ENCODE results near the gene UBB. TPM values are rescaled to one million over a fixed set of nuclear protein-coding genes. Genes with fewer than 3 reads are reported as not detected.

UBB gene
- total and polyA plus RNA-seq, 9 of the 15 experiments (the other 6 are each of a cell fraction or from before 2014, with no cell fraction given), result 1,069 to 4,143 (median 1,696) TPM

DNA sequence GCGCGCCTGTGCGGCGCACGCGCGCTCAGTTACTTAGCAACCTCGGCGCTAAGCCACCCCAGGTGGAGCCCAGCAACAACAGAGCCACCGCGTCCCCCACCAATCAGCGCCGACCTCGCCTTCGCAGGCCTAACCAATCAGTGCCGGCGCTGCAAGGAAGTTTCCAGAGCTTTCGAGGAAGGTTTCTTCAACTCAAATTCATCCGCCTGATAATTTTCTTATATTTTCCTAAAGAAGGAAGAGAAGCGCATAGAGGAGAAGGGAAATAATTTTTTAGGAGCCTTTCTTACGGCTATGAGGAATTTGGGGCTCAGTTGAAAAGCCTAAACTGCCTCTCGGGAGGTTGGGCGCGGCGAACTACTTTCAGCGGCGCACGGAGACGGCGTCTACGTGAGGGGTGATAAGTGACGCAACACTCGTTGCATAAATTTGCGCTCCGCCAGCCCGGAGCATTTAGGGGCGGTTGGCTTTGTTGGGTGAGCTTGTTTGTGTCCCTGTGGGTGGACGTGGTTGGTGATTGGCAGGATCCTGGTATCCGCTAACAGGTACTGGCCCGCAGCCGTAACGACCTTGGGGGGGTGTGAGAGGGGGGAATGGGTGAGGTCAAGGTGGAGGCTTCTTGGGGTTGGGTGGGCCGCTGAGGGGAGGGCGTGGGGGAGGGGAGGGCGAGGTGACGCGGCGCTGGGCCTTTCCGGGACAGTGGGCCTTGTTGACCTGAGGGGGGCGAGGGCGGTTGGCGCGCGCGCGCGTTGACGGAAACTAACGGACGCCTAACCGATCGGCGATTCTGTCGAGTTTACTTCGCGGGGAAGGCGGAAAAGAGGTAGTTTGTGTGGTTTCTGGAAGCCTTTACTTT is at the start of gene UBB (continued):
- TF ChIP-seq, protein P1, sequence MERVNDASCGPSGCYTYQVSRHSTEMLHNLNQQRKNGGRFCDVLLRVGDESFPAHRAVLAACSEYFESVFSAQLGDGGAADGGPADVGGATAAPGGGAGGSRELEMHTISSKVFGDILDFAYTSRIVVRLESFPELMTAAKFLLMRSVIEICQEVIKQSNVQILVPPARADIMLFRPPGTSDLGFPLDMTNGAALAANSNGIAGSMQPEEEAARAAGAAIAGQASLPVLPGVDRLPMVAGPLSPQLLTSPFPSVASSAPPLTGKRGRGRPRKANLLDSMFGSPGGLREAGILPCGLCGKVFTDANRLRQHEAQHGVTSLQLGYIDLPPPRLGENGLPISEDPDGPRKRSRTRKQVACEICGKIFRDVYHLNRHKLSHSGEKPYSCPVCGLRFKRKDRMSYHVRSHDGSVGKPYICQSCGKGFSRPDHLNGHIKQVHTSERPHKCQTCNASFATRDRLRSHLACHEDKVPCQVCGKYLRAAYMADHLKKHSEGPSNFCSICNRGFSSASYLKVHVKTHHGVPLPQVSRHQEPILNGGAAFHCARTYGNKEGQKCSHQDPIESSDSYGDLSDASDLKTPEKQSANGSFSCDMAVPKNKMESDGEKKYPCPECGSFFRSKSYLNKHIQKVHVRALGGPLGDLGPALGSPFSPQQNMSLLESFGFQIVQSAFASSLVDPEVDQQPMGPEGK (CRISPR knock-in tag; IDR thresholded peaks at IDR 0.05; ENCODE audit: borderline replicate concordance), result no peak
- TF ChIP-seq ZC3H11A (IDR thresholded peaks at IDR 0.05; ENCODE audit: low read depth, low read length), result no peak
- TF ChIP-seq KAT8 (IDR thresholded peaks at IDR 0.05; ENCODE audit: low read depth), result no peak
- TF ChIP-seq SRSF1 (IDR thresholded peaks at IDR 0.05; ENCODE audit: low read depth, low read length), result no peak
- no peak for TF ChIP-seq FOXP1 (CRISPR knock-in tag; IDR thresholded peaks at IDR 0.05)
- no peak for TF ChIP-seq ZNF354B (CRISPR knock-in tag; IDR thresholded peaks at IDR 0.05)
- TF ChIP-seq, protein P2, sequence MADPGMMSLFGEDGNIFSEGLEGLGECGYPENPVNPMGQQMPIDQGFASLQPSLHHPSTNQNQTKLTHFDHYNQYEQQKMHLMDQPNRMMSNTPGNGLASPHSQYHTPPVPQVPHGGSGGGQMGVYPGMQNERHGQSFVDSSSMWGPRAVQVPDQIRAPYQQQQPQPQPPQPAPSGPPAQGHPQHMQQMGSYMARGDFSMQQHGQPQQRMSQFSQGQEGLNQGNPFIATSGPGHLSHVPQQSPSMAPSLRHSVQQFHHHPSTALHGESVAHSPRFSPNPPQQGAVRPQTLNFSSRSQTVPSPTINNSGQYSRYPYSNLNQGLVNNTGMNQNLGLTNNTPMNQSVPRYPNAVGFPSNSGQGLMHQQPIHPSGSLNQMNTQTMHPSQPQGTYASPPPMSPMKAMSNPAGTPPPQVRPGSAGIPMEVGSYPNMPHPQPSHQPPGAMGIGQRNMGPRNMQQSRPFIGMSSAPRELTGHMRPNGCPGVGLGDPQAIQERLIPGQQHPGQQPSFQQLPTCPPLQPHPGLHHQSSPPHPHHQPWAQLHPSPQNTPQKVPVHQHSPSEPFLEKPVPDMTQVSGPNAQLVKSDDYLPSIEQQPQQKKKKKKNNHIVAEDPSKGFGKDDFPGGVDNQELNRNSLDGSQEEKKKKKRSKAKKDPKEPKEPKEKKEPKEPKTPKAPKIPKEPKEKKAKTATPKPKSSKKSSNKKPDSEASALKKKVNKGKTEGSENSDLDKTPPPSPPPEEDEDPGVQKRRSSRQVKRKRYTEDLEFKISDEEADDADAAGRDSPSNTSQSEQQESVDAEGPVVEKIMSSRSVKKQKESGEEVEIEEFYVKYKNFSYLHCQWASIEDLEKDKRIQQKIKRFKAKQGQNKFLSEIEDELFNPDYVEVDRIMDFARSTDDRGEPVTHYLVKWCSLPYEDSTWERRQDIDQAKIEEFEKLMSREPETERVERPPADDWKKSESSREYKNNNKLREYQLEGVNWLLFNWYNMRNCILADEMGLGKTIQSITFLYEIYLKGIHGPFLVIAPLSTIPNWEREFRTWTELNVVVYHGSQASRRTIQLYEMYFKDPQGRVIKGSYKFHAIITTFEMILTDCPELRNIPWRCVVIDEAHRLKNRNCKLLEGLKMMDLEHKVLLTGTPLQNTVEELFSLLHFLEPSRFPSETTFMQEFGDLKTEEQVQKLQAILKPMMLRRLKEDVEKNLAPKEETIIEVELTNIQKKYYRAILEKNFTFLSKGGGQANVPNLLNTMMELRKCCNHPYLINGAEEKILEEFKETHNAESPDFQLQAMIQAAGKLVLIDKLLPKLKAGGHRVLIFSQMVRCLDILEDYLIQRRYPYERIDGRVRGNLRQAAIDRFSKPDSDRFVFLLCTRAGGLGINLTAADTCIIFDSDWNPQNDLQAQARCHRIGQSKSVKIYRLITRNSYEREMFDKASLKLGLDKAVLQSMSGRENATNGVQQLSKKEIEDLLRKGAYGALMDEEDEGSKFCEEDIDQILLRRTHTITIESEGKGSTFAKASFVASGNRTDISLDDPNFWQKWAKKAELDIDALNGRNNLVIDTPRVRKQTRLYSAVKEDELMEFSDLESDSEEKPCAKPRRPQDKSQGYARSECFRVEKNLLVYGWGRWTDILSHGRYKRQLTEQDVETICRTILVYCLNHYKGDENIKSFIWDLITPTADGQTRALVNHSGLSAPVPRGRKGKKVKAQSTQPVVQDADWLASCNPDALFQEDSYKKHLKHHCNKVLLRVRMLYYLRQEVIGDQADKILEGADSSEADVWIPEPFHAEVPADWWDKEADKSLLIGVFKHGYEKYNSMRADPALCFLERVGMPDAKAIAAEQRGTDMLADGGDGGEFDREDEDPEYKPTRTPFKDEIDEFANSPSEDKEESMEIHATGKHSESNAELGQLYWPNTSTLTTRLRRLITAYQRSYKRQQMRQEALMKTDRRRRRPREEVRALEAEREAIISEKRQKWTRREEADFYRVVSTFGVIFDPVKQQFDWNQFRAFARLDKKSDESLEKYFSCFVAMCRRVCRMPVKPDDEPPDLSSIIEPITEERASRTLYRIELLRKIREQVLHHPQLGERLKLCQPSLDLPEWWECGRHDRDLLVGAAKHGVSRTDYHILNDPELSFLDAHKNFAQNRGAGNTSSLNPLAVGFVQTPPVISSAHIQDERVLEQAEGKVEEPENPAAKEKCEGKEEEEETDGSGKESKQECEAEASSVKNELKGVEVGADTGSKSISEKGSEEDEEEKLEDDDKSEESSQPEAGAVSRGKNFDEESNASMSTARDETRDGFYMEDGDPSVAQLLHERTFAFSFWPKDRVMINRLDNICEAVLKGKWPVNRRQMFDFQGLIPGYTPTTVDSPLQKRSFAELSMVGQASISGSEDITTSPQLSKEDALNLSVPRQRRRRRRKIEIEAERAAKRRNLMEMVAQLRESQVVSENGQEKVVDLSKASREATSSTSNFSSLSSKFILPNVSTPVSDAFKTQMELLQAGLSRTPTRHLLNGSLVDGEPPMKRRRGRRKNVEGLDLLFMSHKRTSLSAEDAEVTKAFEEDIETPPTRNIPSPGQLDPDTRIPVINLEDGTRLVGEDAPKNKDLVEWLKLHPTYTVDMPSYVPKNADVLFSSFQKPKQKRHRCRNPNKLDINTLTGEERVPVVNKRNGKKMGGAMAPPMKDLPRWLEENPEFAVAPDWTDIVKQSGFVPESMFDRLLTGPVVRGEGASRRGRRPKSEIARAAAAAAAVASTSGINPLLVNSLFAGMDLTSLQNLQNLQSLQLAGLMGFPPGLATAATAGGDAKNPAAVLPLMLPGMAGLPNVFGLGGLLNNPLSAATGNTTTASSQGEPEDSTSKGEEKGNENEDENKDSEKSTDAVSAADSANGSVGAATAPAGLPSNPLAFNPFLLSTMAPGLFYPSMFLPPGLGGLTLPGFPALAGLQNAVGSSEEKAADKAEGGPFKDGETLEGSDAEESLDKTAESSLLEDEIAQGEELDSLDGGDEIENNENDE (IDR thresholded peaks at IDR 0.05; ENCODE audit: low read depth, low read length), result no peak
- no peak; the same call in 1 of the 2 replicates for TF ChIP-seq NBN (IDR thresholded peaks at IDR 0.05; ENCODE audit: low read depth)
- peak; percentile 91 for TF ChIP-seq CHD2 (IDR thresholded peaks at IDR 0.05; ENCODE audit: low read depth, low read length)
- no peak for TF ChIP-seq HNRNPK (IDR thresholded peaks at IDR 0.05; ENCODE audit: low read depth, low read length, poor library complexity, severe bottlenecking)
- TF ChIP-seq ZFP30 (CRISPR knock-in tag; IDR thresholded peaks at IDR 0.05; ENCODE audit: borderline replicate concordance), result peak; percentile 58; the same call in 1 of the 2 replicates
- TF ChIP-seq FUS (optimal IDR thresholded peaks at IDR 0.05; ENCODE audit: low read depth, low read length), result no peak
- TF ChIP-seq FOXK2 (conservative IDR thresholded peaks at IDR 0.05 in 1 of 2, IDR thresholded peaks at IDR 0.05 in 1 of 2; ENCODE audit: low read depth in 2 of 2), result peak; percentile 76 to 77

All from K562 (cell line).